ENCODE data around the gene COL9A2.

DNA sequence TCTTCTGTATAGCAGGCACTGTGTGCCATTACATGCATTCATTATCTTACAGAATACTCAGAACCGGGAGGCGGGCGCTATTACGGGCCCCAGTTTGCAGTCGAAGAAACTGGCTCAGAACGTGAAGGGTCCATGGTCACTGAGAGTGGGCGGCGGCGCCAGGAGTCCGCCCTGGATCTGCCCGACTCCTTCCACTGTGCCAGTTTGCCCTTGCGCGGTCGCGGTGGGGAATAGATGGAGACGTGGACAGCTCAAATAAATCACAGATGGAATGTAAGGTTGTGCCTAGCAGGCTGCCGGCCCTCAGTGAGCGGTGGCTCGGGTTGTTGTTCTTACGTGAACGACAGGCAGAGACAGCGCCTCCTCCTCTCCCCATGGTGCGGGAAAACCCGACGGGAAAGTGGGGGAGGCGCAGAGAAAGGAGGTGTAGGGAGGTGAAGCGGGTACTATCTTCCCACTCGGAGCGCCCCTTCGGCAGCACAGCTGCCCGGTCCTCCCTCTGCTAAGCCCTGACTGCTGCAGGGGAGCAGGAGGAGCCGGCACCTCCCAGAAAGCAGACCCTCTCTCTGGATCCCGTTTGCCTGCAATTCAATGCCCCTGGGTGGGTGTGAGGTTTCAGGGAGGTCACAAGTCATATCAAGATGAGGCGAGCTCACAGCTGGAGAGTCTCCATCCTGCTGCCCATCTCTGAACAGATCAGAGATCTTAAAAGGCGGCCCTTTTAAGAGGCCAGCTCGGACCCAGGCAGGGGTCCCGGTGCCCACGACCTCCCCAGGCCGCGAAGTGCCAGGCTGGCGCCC, 1.1 kb downstream of the COL9A2 start:
- TF ChIP-seq POLR2A (IDR thresholded peaks at IDR 0.05; ENCODE audit: low read depth, low read length) (no peak), POLR2AphosphoS5 (IDR thresholded peaks at IDR 0.05; ENCODE audit: low read depth, low read length) (no peak), TAF1 (IDR thresholded peaks at IDR 0.05; ENCODE audit: low read depth, low read length) (no peak), PAX5 (IDR thresholded peaks at IDR 0.05; ENCODE audit: insufficient read depth, low read length, severe bottlenecking) (no peak), SPI1 (IDR thresholded peaks at IDR 0.05; ENCODE audit: low read depth, low read length) (no peak)

Data from GM12891 (cell line).